HepG2 (cell line): ENCODE data around the gene VEGFA. TPM values are rescaled to one million over a fixed set of nuclear protein-coding genes. Genes with fewer than 3 reads are reported as not detected.

ENCODE experiments used
- ARID5B ChIP-seq: IDR thresholded peaks from 2 replicates; pipeline ENCODE4 v1.4.0; 2020; ENCODE audit warnings: mild to moderate bottlenecking, missing genetic modification reagents
- BCL3 ChIP-seq: sonication (generic); formaldehyde crosslinking; IDR thresholded peaks from 2 replicates; pipeline ENCODE4 v1.5.1; 2020; ENCODE audit warnings: mild to moderate bottlenecking, missing genetic modification reagents, moderate library complexity
- CC2D1A ChIP-seq: sonication (generic); formaldehyde crosslinking; IDR thresholded peaks from 2 replicates; pipeline ENCODE4 v1.8.1; 2023; ENCODE audit warnings: mild to moderate bottlenecking, missing genetic modification reagents
- CSRNP1 ChIP-seq: sonication (generic); formaldehyde crosslinking; IDR thresholded peaks from 2 replicates; pipeline ENCODE4 v1.8.1; 2023; ENCODE audit warnings: mild to moderate bottlenecking, missing genetic modification reagents
- HMG20A ChIP-seq: IDR thresholded peaks from 2 replicates; pipeline ENCODE4 v1.6.1; 2016; ENCODE audit warnings: borderline replicate concordance
- IRX3 ChIP-seq: sonication (generic); formaldehyde crosslinking; IDR thresholded peaks from 2 replicates; pipeline ENCODE4 v1.8.1; 2023; ENCODE audit warnings: mild to moderate bottlenecking, low read depth, missing genetic modification reagents, borderline replicate concordance
- JUN ChIP-seq: sonication (generic); formaldehyde crosslinking; IDR thresholded peaks from 2 replicates; pipeline ENCODE4 v1.4.0; 2020; ENCODE audit warnings: mild to moderate bottlenecking, missing genetic modification reagents
- NCOA1 ChIP-seq: sonication (generic); formaldehyde crosslinking; IDR thresholded peaks from 2 replicates; pipeline ENCODE4 v1.9.0; 2021; ENCODE audit warnings: missing genetic modification reagents
- NR1H2 ChIP-seq: sonication (generic); formaldehyde crosslinking; IDR thresholded peaks from 2 replicates; pipeline ENCODE4 v1.8.1; 2022; ENCODE audit warnings: low read depth, missing genetic modification reagents, borderline replicate concordance
- RBFOX2 ChIP-seq: fragments of 200-400 bp; formaldehyde crosslinking; IDR thresholded peaks from 2 replicates; pipeline ENCODE4 v1.6.1; 2017; ENCODE audit warnings: low read depth, mild to moderate bottlenecking, low read length
- RFX3 ChIP-seq: IDR thresholded peaks from 2 replicates; pipeline ENCODE4 v1.6.1; 2016; ENCODE audit warnings: missing biosample characterization, missing genetic modification reagents
- RXRB ChIP-seq: IDR thresholded peaks from 2 replicates; pipeline ENCODE4 v1.6.1; 2016; ENCODE audit warnings: borderline replicate concordance, missing genetic modification reagents, missing compliant biosample characterization
- SYNCRIP ChIP-seq: fragments of 200-400 bp; formaldehyde crosslinking; IDR thresholded peaks from 2 replicates; pipeline ENCODE4 v1.6.1; 2018; ENCODE audit warnings: mild to moderate bottlenecking, low read depth, low read length; ENCODE audit not compliant: insufficient read depth
- ZNF18 ChIP-seq: sonication (generic); formaldehyde crosslinking; IDR thresholded peaks from 2 replicates; pipeline ENCODE4 v1.8.0; 2022; ENCODE audit warnings: mild to moderate bottlenecking, missing genetic modification reagents; ENCODE audit not compliant: insufficient replicate concordance
- ZNF720 ChIP-seq: sonication (generic); formaldehyde crosslinking; IDR thresholded peaks from 2 replicates; pipeline ENCODE4 v1.4.0; 2020; ENCODE audit warnings: missing genetic modification reagents
- ZNF761 ChIP-seq: sonication (generic); formaldehyde crosslinking; conservative IDR thresholded peaks from 2 replicates; pipeline ENCODE4 v1.4.0; 2020; ENCODE audit warnings: mild to moderate bottlenecking, missing genetic modification reagents
- ZNF770 ChIP-seq: sonication (generic); formaldehyde crosslinking; IDR thresholded peaks from 2 replicates; pipeline ENCODE4 v1.5.0; 2020; ENCODE audit warnings: mild to moderate bottlenecking, missing genetic modification reagents
- ZNF782 ChIP-seq: sonication (generic); formaldehyde crosslinking; IDR thresholded peaks from 2 replicates; pipeline ENCODE4 v1.4.0; 2020; ENCODE audit warnings: missing genetic modification reagents, mild to moderate bottlenecking, borderline replicate concordance
- polyA plus RNA-seq, 8 experiments: library from polyadenylated mRNA; depleted of rRNA in 3 of 8; stranded (reverse) in 7 of 8; unstranded in 1 of 8; fragments of >200 nt; fragmentation: Illumina TruSeq in 4 of 8; extraction: Trizol in 4 of 8; gene quantifications; 2 replicates each; pipeline versions ENCODE4 v1.2.1 to v1.2.3, GENCODE V29; 2011 to 2016; ENCODE audit warnings: low read depth in 4 of 8, missing spikeins in 1 of 8, mixed read lengths in 1 of 8; ENCODE audit not compliant: insufficient read depth in 1 of 8
- total RNA-seq, 5 experiments: library from RNA; depleted of rRNA; stranded (reverse); fragments of >200 nt; fragmentation: Illumina TruSeq; extraction: Trizol; gene quantifications; 2 replicates each; pipeline ENCODE4 v1.2.3, GENCODE V29; 2016; ENCODE audit warnings: low read depth in 1 of 5

The VEGFA gene
- total and polyA plus RNA-seq, 2 of the 13 experiments (the other 11 are each of a cell fraction or from before 2014, with no cell fraction given), result 68.1 to 629 TPM

- TF ChIP-seq ARID5B (CRISPR knock-in tag), result peak; percentile 95
- no peak for TF ChIP-seq IRX3 (CRISPR knock-in tag)
- no peak; the same call in 1 of the 2 replicates for TF ChIP-seq CC2D1A
- TF ChIP-seq ZNF18, result no peak
- TF ChIP-seq RFX3 (CRISPR knock-in tag), result no peak
- TF ChIP-seq SYNCRIP, result no peak
- 0 out of 2 replicates have a peak, but pooled peaks have one; percentile 23 for TF ChIP-seq BCL3 (CRISPR knock-in tag)
- no peak for TF ChIP-seq ZNF761
- peak; percentile 77 for TF ChIP-seq JUN (CRISPR knock-in tag)
- no peak for TF ChIP-seq CSRNP1 (CRISPR knock-in tag)
- peak; percentile 97 for TF ChIP-seq RXRB (CRISPR knock-in tag)
- TF ChIP-seq HMG20A (CRISPR knock-in tag), result peak; percentile 55; the same call in 1 of the 2 replicates
- peak; percentile 88 for TF ChIP-seq NCOA1 (CRISPR knock-in tag)
- TF ChIP-seq NR1H2, result 0 out of 2 replicates have a peak, but pooled peaks have one; percentile 4
- TF ChIP-seq ZNF782, result no peak
- peak; percentile 63 for TF ChIP-seq ZNF770 (CRISPR knock-in tag)
- no peak for TF ChIP-seq RBFOX2
- TF ChIP-seq ZNF720, result no peak
These were observed 34.7 kb downstream of the VEGFA start (continued) for GRCh38 chr6:43804550-43805223.
